DMS153 (cell line): ENCODE data around the gene HS3ST3A1.

Experiments used
- DNase-seq: peaks from one replicate; lab custom pipeline; 2025; lab: John Stamatoyannopoulos, UW

HS3ST3A1 gene

GRCh38 chr17:13598353-13599167, 3.2 kb downstream of the HS3ST3A1 start:
- DNase-seq = no peak

GRCh38 chr17:13597723-13598347, 3.9 kb downstream of the HS3ST3A1 start:
- DNase-seq = no peak

- no peak for DNase-seq
These were observed 5.3 kb downstream of the HS3ST3A1 start for GRCh38 chr17:13596241-13596923.

GRCh38 chr17:13595599-13595899, 6.2 kb downstream of the HS3ST3A1 start:
- DNase-seq = no peak

- DNase-seq = no peak
These were observed 6.7 kb downstream of the HS3ST3A1 start for GRCh38 chr17:13594762-13595598.

- DNase-seq = no peak
These were observed 7.4 kb downstream of the HS3ST3A1 start for GRCh38 chr17:13594310-13594709.

- no peak for DNase-seq
These were observed 8.0 kb downstream of the HS3ST3A1 start for GRCh38 chr17:13593757-13594156.

- no peak for DNase-seq
These were observed 8.5 kb downstream of the HS3ST3A1 start for GRCh38 chr17:13593021-13593751.

- no peak for DNase-seq
These were observed 9.3 kb downstream of the HS3ST3A1 start for GRCh38 chr17:13592427-13592826.

- DNase-seq = no peak
These were observed 11.3 kb downstream of the HS3ST3A1 start for GRCh38 chr17:13590441-13590840.

- DNase-seq = no peak
These were observed 12.1 kb downstream of the HS3ST3A1 start for GRCh38 chr17:13589658-13590057.

- no peak for DNase-seq
These were observed 14.0 kb downstream of the HS3ST3A1 start for GRCh38 chr17:13587487-13588338.

GRCh38 chr17:13584701-13585080, 17.0 kb downstream of the HS3ST3A1 start:
- DNase-seq = no peak

- no peak for DNase-seq
These were observed 17.6 kb downstream of the HS3ST3A1 start for GRCh38 chr17:13583996-13584700.

GRCh38 chr17:13582776-13583547, 18.8 kb downstream of the HS3ST3A1 start:
- no peak for DNase-seq

GRCh38 chr17:13581925-13582324, 19.8 kb downstream of the HS3ST3A1 start:
- no peak for DNase-seq

GRCh38 chr17:13580790-13581189, 20.9 kb downstream of the HS3ST3A1 start:
- no peak for DNase-seq

GRCh38 chr17:13576661-13577526, 24.8 kb downstream of the HS3ST3A1 start:
- no peak for DNase-seq
